ENCODE measurements around the gene NPFF.

GRCh38 chr12:53550595-53550994, 43.3 kb upstream of the NPFF start:
- TF ChIP-seq EZH2 (IDR thresholded peaks at IDR 0.05; ENCODE audit: borderline replicate concordance, low read depth, low read length, severe bottlenecking) (no peak), CTCF (IDR thresholded peaks at IDR 0.05; ENCODE audit: extremely low read depth in 1 of 2, insufficient read depth in 1 of 2, low read depth in 1 of 2, low read length in 2 of 2) (no peak), GATA2 (IDR thresholded peaks at IDR 0.05; ENCODE audit: insufficient read depth, insufficient read length, low read depth, low read length) (no peak), JUN (IDR thresholded peaks at IDR 0.05; ENCODE audit: borderline replicate concordance, insufficient read depth, insufficient read length, low read depth) (no peak), POLR2A (IDR thresholded peaks at IDR 0.05; ENCODE audit: low read depth, low read length) (no peak), MYC (IDR thresholded peaks at IDR 0.05; ENCODE audit: low read depth, low read length) (no peak), POLR2AphosphoS5 (IDR thresholded peaks at IDR 0.05; ENCODE audit: insufficient read depth, low read depth, low read length) (no peak)

Data from endothelial cell of umbilical vein (primary cell).